ENCODE data around the gene ZNF587B. TPM values are rescaled to one million over a fixed set of nuclear protein-coding genes. Genes with fewer than 3 reads are reported as not detected.
A peak's percentile ranks its signal among the peaks of the same experiment; 100 is the strongest.
"Not testable (repeated sequence)": the region's sequence is repeated elsewhere in the genome, so short reads cannot be mapped to it uniquely, and the experiment has no call there.

The ZNF587B gene
- total RNA-seq, 1 donor from 2014 or later: 17.2 TPM

DNA sequence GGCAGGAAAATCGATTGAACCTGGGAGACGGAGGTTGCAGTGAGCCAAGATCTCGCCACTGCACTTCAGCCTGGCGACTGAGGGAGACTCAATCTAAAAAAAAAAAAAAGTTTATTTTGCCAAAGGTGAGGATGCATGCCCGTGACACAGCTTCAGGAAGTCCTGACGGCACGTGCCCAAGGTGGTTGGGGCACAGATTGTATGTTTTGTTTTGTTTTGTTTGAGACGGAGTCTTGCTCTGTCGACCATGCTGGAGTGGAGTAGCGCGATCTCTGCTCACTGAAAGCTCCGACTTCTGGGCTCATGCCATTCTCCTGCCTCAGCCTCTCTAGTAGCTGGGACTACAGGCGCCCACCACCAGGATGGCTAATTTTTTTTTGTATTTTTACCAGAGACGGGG lies 12.1 kb upstream of the ZNF587B start:
- Histone ChIP-seq H3K36me3 (ENCODE audit: control insufficient read depth in 3 of 3, insufficient read depth in 3 of 3, low read length in 3 of 3) (peaks cover 0 to 2% (median 0%) of the 10 kb centered on the region in 3 donors), H3K27me3 (ENCODE audit: control insufficient read depth in 3 of 3, insufficient read depth in 3 of 3, low read length in 3 of 3) (no peaks in the 10 kb centered on the region), H3K9ac (ENCODE audit: low read depth in 1 of 3, low read length in 3 of 3) (no peak overlapping the region), H3K9me3 (ENCODE audit: control insufficient read depth in 3 of 3, low read length in 3 of 3) (no peaks in the 10 kb centered on the region), H3K4me3 (ENCODE audit: low read length in 3 of 3) (no peak overlapping the region), H3K27ac (ENCODE audit: low read depth, low read length) (no peak overlapping the region), H3K4me1 (ENCODE audit: control insufficient read depth in 3 of 3, insufficient read depth in 3 of 3, low read length in 3 of 3) (peaks cover 18 to 25% (median 23%) of the 10 kb centered on the region in 3 donors)

DNA sequence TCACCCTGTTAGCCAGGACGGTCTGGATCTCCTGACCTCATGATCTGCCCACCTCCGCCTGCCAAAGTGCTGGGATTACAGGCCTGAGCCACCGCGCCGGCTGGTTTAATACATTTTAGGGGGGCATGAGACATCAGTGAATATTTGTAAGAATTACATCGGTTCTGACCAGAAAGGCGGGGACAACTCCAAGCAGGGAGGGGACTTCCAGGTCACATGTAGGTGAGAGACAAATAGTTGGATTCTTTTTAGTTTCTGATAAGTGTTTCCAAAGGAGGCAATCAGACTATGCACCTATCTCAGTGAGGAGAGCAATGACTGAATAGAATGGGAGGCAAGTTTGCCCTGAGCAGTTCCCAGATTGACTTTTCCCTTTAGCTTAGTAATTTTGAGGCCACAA lies 11.7 kb upstream of the ZNF587B start:
- H3K9me3 ChIP-seq (ENCODE audit: control insufficient read depth in 3 of 3, low read length in 3 of 3): no peaks in the 10 kb centered on the region

GRCh38 chr19:57819475-57820148 lies 10.5 kb upstream of the ZNF587B start:
- Histone ChIP-seq H3K27me3 (ENCODE audit: control insufficient read depth in 3 of 3, insufficient read depth in 3 of 3, low read length in 3 of 3) (no peaks in the 10 kb centered on the region), H3K4me3 (ENCODE audit: low read length in 3 of 3) (peak overlapping the region; percentile 98), H3K4me1 (ENCODE audit: control insufficient read depth in 3 of 3, insufficient read depth in 3 of 3, low read length in 3 of 3) (peaks cover 6 to 16% (median 15%) of the 10 kb centered on the region in 3 donors), H3K36me3 (ENCODE audit: control insufficient read depth in 3 of 3, insufficient read depth in 3 of 3, low read length in 3 of 3) (peaks cover 0 to 2% (median 0%) of the 10 kb centered on the region in 3 donors), H3K9ac (ENCODE audit: low read depth in 1 of 3, low read length in 3 of 3) (peak overlapping the region; percentile 93 to 97 (median 94)), H3K9me3 (ENCODE audit: control insufficient read depth in 3 of 3, low read length in 3 of 3) (no peaks in the 10 kb centered on the region), H3K27ac (ENCODE audit: low read depth, low read length) (peak overlapping the region; percentile 50)

More for the DNA sequence above, 11.7 kb upstream of the ZNF587B start:
- Histone ChIP-seq H3K27me3 (ENCODE audit: control insufficient read depth in 3 of 3, insufficient read depth in 3 of 3, low read length in 3 of 3) (no peaks in the 10 kb centered on the region), H3K27ac (ENCODE audit: low read depth, low read length) (no peak overlapping the region), H3K4me3 (ENCODE audit: low read length in 3 of 3) (no peak overlapping the region), H3K36me3 (ENCODE audit: control insufficient read depth in 3 of 3, insufficient read depth in 3 of 3, low read length in 3 of 3) (peaks cover 0 to 2% (median 0%) of the 10 kb centered on the region in 3 donors), H3K9ac (ENCODE audit: low read depth in 1 of 3, low read length in 3 of 3) (no peak overlapping the region), H3K4me1 (ENCODE audit: control insufficient read depth in 3 of 3, insufficient read depth in 3 of 3, low read length in 3 of 3) (peaks cover 16 to 23% (median 20%) of the 10 kb centered on the region in 3 donors)

DNA sequence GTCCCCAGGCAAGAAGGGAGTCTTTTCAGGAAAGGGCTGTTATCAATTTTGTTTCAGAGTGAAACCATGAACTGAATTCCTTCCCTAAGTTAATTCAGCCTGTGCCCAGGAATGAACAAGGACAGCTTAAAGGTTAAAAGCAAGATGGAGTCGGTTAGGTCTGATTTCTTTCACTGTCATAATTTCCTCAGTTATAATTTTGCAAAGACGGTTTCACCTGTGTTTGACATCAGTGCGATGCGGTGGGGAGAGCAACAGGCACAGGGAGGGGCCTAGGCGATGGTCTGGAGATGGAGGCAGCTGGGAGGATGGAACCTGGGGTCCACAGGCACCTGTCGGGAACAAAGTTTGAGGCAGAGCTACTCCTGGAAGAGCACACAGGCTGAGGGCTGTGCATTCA lies 9.5 kb upstream of the ZNF587B start:
- H3K4me1 ChIP-seq (ENCODE audit: control insufficient read depth in 3 of 3, insufficient read depth in 3 of 3, low read length in 3 of 3): peaks cover 3 to 15% (median 11%) of the 10 kb centered on the region in 3 donors
- no peak overlapping the region for H3K27ac ChIP-seq (ENCODE audit: low read depth, low read length)
- peak overlapping the region; percentile 98 for H3K4me3 ChIP-seq (ENCODE audit: low read length in 3 of 3)
- H3K9me3 ChIP-seq (ENCODE audit: control insufficient read depth in 3 of 3, low read length in 3 of 3): no peaks in the 10 kb centered on the region
- H3K27me3 ChIP-seq (ENCODE audit: control insufficient read depth in 3 of 3, insufficient read depth in 3 of 3, low read length in 3 of 3): no peaks in the 10 kb centered on the region
- H3K36me3 ChIP-seq (ENCODE audit: control insufficient read depth in 3 of 3, insufficient read depth in 3 of 3, low read length in 3 of 3): peaks cover 0 to 2% (median 0%) of the 10 kb centered on the region in 3 donors
- H3K9ac ChIP-seq (ENCODE audit: low read depth in 1 of 3, low read length in 3 of 3): peak overlapping the region; percentile 93 to 97 (median 94)

DNA sequence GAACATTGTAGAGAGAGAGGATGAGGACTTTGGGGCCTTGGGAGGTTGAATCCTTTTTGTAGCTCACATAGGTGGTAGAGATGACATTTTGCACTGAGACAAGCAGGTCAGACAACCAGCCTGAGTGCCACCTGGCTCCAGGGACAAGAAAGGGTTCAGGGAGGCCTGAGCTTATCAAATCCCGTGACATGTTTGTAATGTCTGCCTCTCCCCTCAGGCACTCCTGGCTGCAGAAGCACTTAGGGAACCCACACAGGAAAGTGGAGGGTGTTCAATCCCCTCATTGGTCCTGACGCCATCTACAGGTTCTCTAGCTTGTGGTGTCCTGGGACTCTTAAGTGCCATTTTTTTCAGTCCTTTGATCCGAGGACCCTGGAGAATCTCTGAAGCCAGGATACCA lies 9.0 kb upstream of the ZNF587B start:
- peak overlapping the region in 1 of 3 donors; percentile 40 for H3K4me3 ChIP-seq (ENCODE audit: low read length in 3 of 3)
- not testable (repeated sequence) for H3K9me3 ChIP-seq (ENCODE audit: control insufficient read depth in 3 of 3, low read length in 3 of 3)

DNA sequence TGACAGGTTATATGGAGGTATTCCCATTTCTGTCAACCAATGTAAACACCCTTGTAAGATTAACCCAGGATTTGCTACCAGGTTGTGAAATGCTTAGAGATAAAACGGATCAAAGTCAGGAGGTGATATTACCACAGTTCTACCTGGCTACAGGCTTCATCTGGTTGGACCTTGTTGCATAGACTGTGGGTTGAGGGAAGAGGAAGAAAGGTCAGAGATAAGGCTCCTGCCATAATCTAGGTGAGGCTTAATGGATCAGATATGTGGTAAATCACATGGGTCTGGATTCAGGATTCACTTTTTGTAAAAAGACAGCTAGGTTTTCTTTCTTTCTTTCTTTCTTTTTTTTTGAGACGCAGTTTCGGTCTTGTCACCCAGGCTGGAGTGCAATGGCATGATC lies 8.6 kb upstream of the ZNF587B start:
- not testable (repeated sequence) for H3K27me3 ChIP-seq (ENCODE audit: control insufficient read depth in 3 of 3, insufficient read depth in 3 of 3, low read length in 3 of 3); H3K9me3 ChIP-seq (ENCODE audit: control insufficient read depth in 3 of 3, low read length in 3 of 3); H3K36me3 ChIP-seq (ENCODE audit: control insufficient read depth in 3 of 3, insufficient read depth in 3 of 3, low read length in 3 of 3); H3K27ac ChIP-seq (ENCODE audit: low read depth, low read length); H3K4me3 ChIP-seq (ENCODE audit: low read length in 3 of 3); H3K9ac ChIP-seq (ENCODE audit: low read depth in 1 of 3, low read length in 3 of 3)
- peaks cover 3 to 15% (median 11%) of the 10 kb centered on the region in 3 donors for H3K4me1 ChIP-seq (ENCODE audit: control insufficient read depth in 3 of 3, insufficient read depth in 3 of 3, low read length in 3 of 3)

More for the DNA sequence above, 9.0 kb upstream of the ZNF587B start:
- not testable (repeated sequence) for H3K36me3 ChIP-seq (ENCODE audit: control insufficient read depth in 3 of 3, insufficient read depth in 3 of 3, low read length in 3 of 3); H3K27me3 ChIP-seq (ENCODE audit: control insufficient read depth in 3 of 3, insufficient read depth in 3 of 3, low read length in 3 of 3); H3K27ac ChIP-seq (ENCODE audit: low read depth, low read length); H3K9ac ChIP-seq (ENCODE audit: low read depth in 1 of 3, low read length in 3 of 3)
- H3K4me1 ChIP-seq (ENCODE audit: control insufficient read depth in 3 of 3, insufficient read depth in 3 of 3, low read length in 3 of 3): peaks cover 3 to 15% (median 11%) of the 10 kb centered on the region in 3 donors

- not testable (repeated sequence) for H3K4me3 ChIP-seq (ENCODE audit: low read length in 3 of 3); H3K27ac ChIP-seq (ENCODE audit: low read depth, low read length); H3K9me3 ChIP-seq (ENCODE audit: control insufficient read depth in 3 of 3, low read length in 3 of 3); H3K27me3 ChIP-seq (ENCODE audit: control insufficient read depth in 3 of 3, insufficient read depth in 3 of 3, low read length in 3 of 3); H3K9ac ChIP-seq (ENCODE audit: low read depth in 1 of 3, low read length in 3 of 3); H3K36me3 ChIP-seq (ENCODE audit: control insufficient read depth in 3 of 3, insufficient read depth in 3 of 3, low read length in 3 of 3)
- peaks cover 3 to 15% (median 11%) of the 10 kb centered on the region in 3 donors for H3K4me1 ChIP-seq (ENCODE audit: control insufficient read depth in 3 of 3, insufficient read depth in 3 of 3, low read length in 3 of 3)
These were observed 6.9 kb upstream of the ZNF587B start for GRCh38 chr19:57823155-57823554.

- H3K27ac ChIP-seq (ENCODE audit: low read depth, low read length); H3K27me3 ChIP-seq (ENCODE audit: control insufficient read depth in 3 of 3, insufficient read depth in 3 of 3, low read length in 3 of 3); H3K9ac ChIP-seq (ENCODE audit: low read depth in 1 of 3, low read length in 3 of 3); H3K36me3 ChIP-seq (ENCODE audit: control insufficient read depth in 3 of 3, insufficient read depth in 3 of 3, low read length in 3 of 3); H3K4me3 ChIP-seq (ENCODE audit: low read length in 3 of 3); H3K9me3 ChIP-seq (ENCODE audit: control insufficient read depth in 3 of 3, low read length in 3 of 3): not testable (repeated sequence)
- peaks cover 3 to 15% (median 11%) of the 10 kb centered on the region in 3 donors for H3K4me1 ChIP-seq (ENCODE audit: control insufficient read depth in 3 of 3, insufficient read depth in 3 of 3, low read length in 3 of 3)
These were observed 6.5 kb upstream of the ZNF587B start for GRCh38 chr19:57823608-57824007.

DNA sequence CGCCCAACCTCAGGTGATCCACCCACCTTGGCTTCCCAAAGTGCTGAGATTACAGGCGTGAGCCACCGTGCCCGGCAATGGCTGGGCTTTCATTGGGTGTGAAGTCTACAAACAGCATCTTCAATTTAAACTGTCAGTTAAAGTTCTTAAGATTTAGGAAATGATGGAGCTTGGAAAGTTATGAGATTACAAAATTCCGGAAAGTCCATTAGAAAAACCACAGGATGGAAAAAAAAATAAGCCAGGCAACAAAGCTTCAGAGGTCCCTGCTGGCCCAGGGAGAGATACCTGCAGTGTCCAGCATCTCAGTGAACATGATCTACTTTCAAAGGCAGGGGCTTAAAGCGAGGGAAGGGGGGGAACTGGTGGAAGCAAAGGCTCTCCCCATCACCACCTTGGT lies 4.6 kb upstream of the ZNF587B start:
- H3K9me3 ChIP-seq (ENCODE audit: control insufficient read depth in 3 of 3, low read length in 3 of 3): no peaks in the 10 kb centered on the region
- no peak overlapping the region for H3K4me3 ChIP-seq (ENCODE audit: low read length in 3 of 3)

DNA sequence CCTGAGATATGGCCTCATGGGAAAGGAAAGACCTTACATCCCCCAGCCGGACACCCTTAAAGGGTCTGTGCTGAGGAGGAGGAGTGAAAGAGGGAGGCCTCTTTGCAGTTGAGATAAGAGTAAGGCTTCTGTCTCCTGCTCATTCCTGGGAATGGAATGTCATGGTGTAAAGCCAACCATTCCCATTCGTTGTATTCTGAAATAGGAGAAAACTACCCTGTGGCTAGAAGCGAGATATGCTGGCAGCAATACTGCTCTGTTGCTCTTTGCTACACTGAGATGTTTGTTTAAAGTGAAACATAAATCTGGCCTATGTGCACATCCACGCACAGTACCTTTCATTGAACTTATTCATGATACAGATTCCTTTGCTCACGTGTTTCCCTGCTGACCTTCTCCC lies 783 bp upstream of the ZNF587B start:
- Histone ChIP-seq H3K4me3 (ENCODE audit: low read length in 3 of 3) (no peak overlapping the region), H3K9me3 (ENCODE audit: control insufficient read depth in 3 of 3, low read length in 3 of 3) (no peaks in the 10 kb centered on the region), H3K27ac (ENCODE audit: low read depth, low read length) (peak overlapping the region; percentile 61), H3K9ac (ENCODE audit: low read depth in 1 of 3, low read length in 3 of 3) (no peak overlapping the region), H3K36me3 (ENCODE audit: control insufficient read depth in 3 of 3, insufficient read depth in 3 of 3, low read length in 3 of 3) (no peaks in the 10 kb centered on the region), H3K4me1 (ENCODE audit: control insufficient read depth in 3 of 3, insufficient read depth in 3 of 3, low read length in 3 of 3) (peaks cover 0 to 3% (median 0%) of the 10 kb centered on the region in 3 donors), H3K27me3 (ENCODE audit: control insufficient read depth in 3 of 3, insufficient read depth in 3 of 3, low read length in 3 of 3) (no peaks in the 10 kb centered on the region)

More for the DNA sequence above, 4.6 kb upstream of the ZNF587B start:
- peaks cover 3 to 6% (median 5%) of the 10 kb centered on the region in 3 donors for H3K4me1 ChIP-seq (ENCODE audit: control insufficient read depth in 3 of 3, insufficient read depth in 3 of 3, low read length in 3 of 3)
- H3K36me3 ChIP-seq (ENCODE audit: control insufficient read depth in 3 of 3, insufficient read depth in 3 of 3, low read length in 3 of 3): no peaks in the 10 kb centered on the region
- no peaks in the 10 kb centered on the region for H3K27me3 ChIP-seq (ENCODE audit: control insufficient read depth in 3 of 3, insufficient read depth in 3 of 3, low read length in 3 of 3)
- no peak overlapping the region for H3K9ac ChIP-seq (ENCODE audit: low read depth in 1 of 3, low read length in 3 of 3)
- H3K27ac ChIP-seq (ENCODE audit: low read depth, low read length): no peak overlapping the region

All from skeletal muscle tissue (tissue), 4 donors.